ENCODE measurements around the gene UNC50. TPM values are rescaled to one million over a fixed set of nuclear protein-coding genes. Genes with fewer than 3 reads are reported as not detected.

The UNC50 gene
- total and polyA plus RNA-seq, 7 donors = 12.5 to 61.0 (median 39.4) TPM

GRCh38 chr2:98617149-98617548 is 8.8 kb downstream of the UNC50 start:
- DNase-seq = no peak
- TF ChIP-seq POLR2A (IDR thresholded peaks at IDR 0.05) = no peak
- TF ChIP-seq, protein P1, sequence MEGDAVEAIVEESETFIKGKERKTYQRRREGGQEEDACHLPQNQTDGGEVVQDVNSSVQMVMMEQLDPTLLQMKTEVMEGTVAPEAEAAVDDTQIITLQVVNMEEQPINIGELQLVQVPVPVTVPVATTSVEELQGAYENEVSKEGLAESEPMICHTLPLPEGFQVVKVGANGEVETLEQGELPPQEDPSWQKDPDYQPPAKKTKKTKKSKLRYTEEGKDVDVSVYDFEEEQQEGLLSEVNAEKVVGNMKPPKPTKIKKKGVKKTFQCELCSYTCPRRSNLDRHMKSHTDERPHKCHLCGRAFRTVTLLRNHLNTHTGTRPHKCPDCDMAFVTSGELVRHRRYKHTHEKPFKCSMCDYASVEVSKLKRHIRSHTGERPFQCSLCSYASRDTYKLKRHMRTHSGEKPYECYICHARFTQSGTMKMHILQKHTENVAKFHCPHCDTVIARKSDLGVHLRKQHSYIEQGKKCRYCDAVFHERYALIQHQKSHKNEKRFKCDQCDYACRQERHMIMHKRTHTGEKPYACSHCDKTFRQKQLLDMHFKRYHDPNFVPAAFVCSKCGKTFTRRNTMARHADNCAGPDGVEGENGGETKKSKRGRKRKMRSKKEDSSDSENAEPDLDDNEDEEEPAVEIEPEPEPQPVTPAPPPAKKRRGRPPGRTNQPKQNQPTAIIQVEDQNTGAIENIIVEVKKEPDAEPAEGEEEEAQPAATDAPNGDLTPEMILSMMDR (IDR thresholded peaks at IDR 0.05) = no peak
- no peak for TF ChIP-seq POLR2AphosphoS5 (IDR thresholded peaks at IDR 0.05)
- TF ChIP-seq EP300 (IDR thresholded peaks at IDR 0.05) = no peak
- no peak overlapping the region for H3K4me3 ChIP-seq
- H3K27me3 ChIP-seq = no peaks in the 10 kb centered on the region
- peaks cover 20 to 82% (median 28%) of the 10 kb centered on the region in 4 donors for H3K36me3 ChIP-seq
- no peak overlapping the region for H3K27ac ChIP-seq
- H3K9me3 ChIP-seq = no peaks in the 10 kb centered on the region
- intact Hi-C loops (cut with DNase I) = no loop called here
- H3K4me1 ChIP-seq = no peaks in the 10 kb centered on the region
- whole genome bisulfite sequencing, 2 donors = 52 to 63% methylated on average over 5 of the region's 5 CpGs

- Histone ChIP-seq H3K4me1 (no peaks in the 10 kb centered on the region), H3K27ac (no peak overlapping the region), H3K9me3 (no peaks in the 10 kb centered on the region), H3K4me3 (no peak overlapping the region), H3K27me3 (no peaks in the 10 kb centered on the region), H3K36me3 (peaks cover 0 to 20% (median 0%) of the 10 kb centered on the region in 4 donors)
- WGBS, 2 donors = 77 to 81% methylated on average over 5 of the region's 5 CpGs
- peak; percentile 72 for DNase-seq
- intact Hi-C loops (cut with DNase I) = no loop called here
- TF ChIP-seq EP300 (IDR thresholded peaks at IDR 0.05) (no peak), POLR2A (IDR thresholded peaks at IDR 0.05) (no peak), POLR2AphosphoS5 (IDR thresholded peaks at IDR 0.05) (no peak)
- TF ChIP-seq, protein P1 (IDR thresholded peaks at IDR 0.05) = no peak
These were observed 15.3 kb downstream of the UNC50 start for GRCh38 chr2:98623657-98624056.

GRCh38 chr2:98632351-98632750 is 24.0 kb downstream of the UNC50 start:
- no peak overlapping the region for H3K4me3 ChIP-seq
- TF ChIP-seq POLR2A (IDR thresholded peaks at IDR 0.05) (no peak), EP300 (IDR thresholded peaks at IDR 0.05) (no peak), POLR2AphosphoS5 (IDR thresholded peaks at IDR 0.05) (no peak)
- TF ChIP-seq, protein P1 (IDR thresholded peaks at IDR 0.05) = no peak
- DNase-seq = no peak
- H3K36me3 ChIP-seq = peaks cover 4 to 51% (median 9%) of the 10 kb centered on the region in 4 donors
- no peak overlapping the region for H3K27ac ChIP-seq
- no peaks in the 10 kb centered on the region for H3K27me3 ChIP-seq
- no peaks in the 10 kb centered on the region for H3K4me1 ChIP-seq
- no peaks in the 10 kb centered on the region for H3K9me3 ChIP-seq
- 81 to 83% methylated on average over 3 of the region's 3 CpGs for WGBS, 2 donors
- intact Hi-C loops (cut with DNase I) = no loop called here

GRCh38 chr2:98634406-98635092 is 26.2 kb downstream of the UNC50 start:
- intact Hi-C loops (cut with DNase I) = no loop called here
- no peak overlapping the region for H3K4me3 ChIP-seq
- no peaks in the 10 kb centered on the region for H3K27me3 ChIP-seq
- 75 to 86% methylated on average over 9 of the region's 9 CpGs for WGBS, 2 donors
- no peaks in the 10 kb centered on the region for H3K4me1 ChIP-seq
- TF ChIP-seq, protein P1 (IDR thresholded peaks at IDR 0.05) = no peak
- TF ChIP-seq EP300 (IDR thresholded peaks at IDR 0.05) (no peak), POLR2A (IDR thresholded peaks at IDR 0.05) (no peak), POLR2AphosphoS5 (IDR thresholded peaks at IDR 0.05) (no peak)
- no peak for DNase-seq
- H3K36me3 ChIP-seq = peaks cover 4 to 72% (median 11%) of the 10 kb centered on the region in 4 donors
- H3K9me3 ChIP-seq = no peaks in the 10 kb centered on the region
- H3K27ac ChIP-seq = no peak overlapping the region

Measured in sigmoid colon (tissue), 7 donors.